Activated CD8-positive, alpha-beta T cell treated with anti-CD3 and anti-CD28 coated beads for 36 hours (primary cell): ENCODE results near the gene FIBCD1. TPM values are rescaled to one million over a fixed set of nuclear protein-coding genes. Genes with fewer than 3 reads are reported as not detected.

ENCODE experiments used
- ATAC-seq: fragments of 200-7000 bp; cut with Tn5 transposase; one replicate; pipeline ENCODE4 v1.10.0; 2021; ENCODE audit warnings: mild to moderate bottlenecking, moderate library complexity
- CTCF ChIA-PET: fragments of 350-600 bp; sonication (Branson Sonifier 250); formaldehyde crosslinking; loops from one replicate; lab custom pipeline; 2021; ENCODE audit warnings: antibody characterized with exemption; lab: Charles Lee
- POLR2A ChIA-PET: fragments of 350-600 bp; sonication (Branson Sonifier 250); formaldehyde crosslinking; loops from one replicate; lab custom pipeline; 2021; ENCODE audit warnings: antibody characterized with exemption; lab: Charles Lee
- DNase-seq: peaks from one replicate; pipeline ENCODE4 v3.0.0-alpha.2; 2020
- H3K27ac Mint-ChIP-seq: one replicate; pipeline ENCODE4 v1.8.0; 2021; ENCODE audit warnings: mild to moderate bottlenecking, mixed read lengths
- H3K27me3 Mint-ChIP-seq: one replicate; pipeline ENCODE4 v1.8.0; 2021; ENCODE audit warnings: mixed read lengths
- H3K36me3 Mint-ChIP-seq: one replicate; pipeline ENCODE4 v1.8.0; 2021; ENCODE audit warnings: low read depth, mixed read lengths
- H3K4me1 Mint-ChIP-seq: one replicate; pipeline ENCODE4 v1.8.0; 2021; ENCODE audit warnings: low read depth, mixed read lengths
- H3K4me3 Mint-ChIP-seq: one replicate; pipeline ENCODE4 v1.8.0; 2021; ENCODE audit warnings: mild to moderate bottlenecking, moderate library complexity, mixed read lengths
- H3K9me3 Mint-ChIP-seq: one replicate; pipeline ENCODE4 v1.8.0; 2021; ENCODE audit warnings: mixed read lengths
- intact Hi-C: fragments of 100-400 bp; cut with micrococcal nuclease; formaldehyde crosslinking; loops from one replicate; pipeline ENCODE4 v1.10.0; 2022
- total RNA-seq, 2 experiments: library from RNA; stranded (reverse); gene quantifications; one replicate each; pipeline ENCODE4 v1.2.3, GENCODE V29; 2021
- TF ChIP-seq, protein P1 (sequence below): fragments of 200-600 bp; IDR thresholded peaks from one replicate; pipeline ENCODE4 v1.8.0; 2022; ENCODE audit warnings: antibody characterized with exemption, mild to moderate bottlenecking

Gene FIBCD1, protein sequence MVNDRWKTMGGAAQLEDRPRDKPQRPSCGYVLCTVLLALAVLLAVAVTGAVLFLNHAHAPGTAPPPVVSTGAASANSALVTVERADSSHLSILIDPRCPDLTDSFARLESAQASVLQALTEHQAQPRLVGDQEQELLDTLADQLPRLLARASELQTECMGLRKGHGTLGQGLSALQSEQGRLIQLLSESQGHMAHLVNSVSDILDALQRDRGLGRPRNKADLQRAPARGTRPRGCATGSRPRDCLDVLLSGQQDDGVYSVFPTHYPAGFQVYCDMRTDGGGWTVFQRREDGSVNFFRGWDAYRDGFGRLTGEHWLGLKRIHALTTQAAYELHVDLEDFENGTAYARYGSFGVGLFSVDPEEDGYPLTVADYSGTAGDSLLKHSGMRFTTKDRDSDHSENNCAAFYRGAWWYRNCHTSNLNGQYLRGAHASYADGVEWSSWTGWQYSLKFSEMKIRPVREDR
- total RNA-seq = not detected

DNA sequence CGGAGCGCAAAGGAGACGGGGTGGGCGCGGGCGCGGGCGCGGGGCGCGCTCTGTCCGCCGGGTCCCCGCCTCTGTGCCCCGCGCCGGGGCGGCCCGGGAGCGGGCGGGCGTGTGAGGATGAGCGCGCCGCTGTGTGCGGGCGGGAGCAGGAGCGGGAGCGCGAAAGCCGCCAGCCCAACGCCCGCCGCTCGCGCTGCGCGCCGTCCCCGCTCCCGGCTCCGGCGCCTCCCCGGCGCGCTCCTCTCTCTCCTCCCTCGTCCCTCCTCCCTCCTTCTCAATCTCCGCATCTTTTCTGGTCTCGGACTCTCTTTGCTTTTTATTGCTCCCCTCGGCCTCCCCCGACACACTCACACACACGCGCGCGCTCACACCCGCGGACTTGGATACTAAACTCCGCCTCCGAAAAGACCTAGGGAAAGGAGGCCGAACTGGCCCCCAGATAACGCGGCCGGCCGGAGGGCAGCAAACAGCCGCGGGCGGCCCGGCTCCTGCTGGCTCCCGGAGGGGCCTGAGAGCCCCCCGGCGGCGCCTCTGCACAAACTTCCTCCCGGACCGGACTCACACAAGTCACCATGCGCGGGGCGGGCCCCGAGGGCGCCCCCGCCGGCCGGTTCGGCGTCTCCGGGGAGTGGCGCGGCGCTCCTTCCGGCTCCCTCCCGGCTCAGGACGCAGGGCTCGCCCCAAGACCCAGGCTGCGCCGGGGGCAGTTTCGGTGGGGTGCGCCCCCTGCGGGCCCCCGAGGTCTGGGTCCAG lies at the start of gene FIBCD1:
Gene FIBCD1, minus strand, starts transcription at position 596 of the 753 bp plus-strand sequence. CDS start 640 bp downstream, outside the sequence.
- H3K9me3 Mint-ChIP-seq = no peaks in the 10 kb centered on the region
- DNase-seq = peak; percentile 40
- intact Hi-C loops = loop anchor here (10.0 kb wide), 1 partner anchor 234 kb away; no protein-coding TSS in a partner anchor
- H3K36me3 Mint-ChIP-seq = no peaks in the 10 kb centered on the region
- POLR2A ChIA-PET = no interaction called here
- peak within 1 kb of the TSS; percentile 35 for H3K4me3 Mint-ChIP-seq
- peaks cover 45% of the 10 kb centered on the region for H3K27me3 Mint-ChIP-seq
- CTCF ChIA-PET = no interaction called here
- TF ChIP-seq, protein P1, sequence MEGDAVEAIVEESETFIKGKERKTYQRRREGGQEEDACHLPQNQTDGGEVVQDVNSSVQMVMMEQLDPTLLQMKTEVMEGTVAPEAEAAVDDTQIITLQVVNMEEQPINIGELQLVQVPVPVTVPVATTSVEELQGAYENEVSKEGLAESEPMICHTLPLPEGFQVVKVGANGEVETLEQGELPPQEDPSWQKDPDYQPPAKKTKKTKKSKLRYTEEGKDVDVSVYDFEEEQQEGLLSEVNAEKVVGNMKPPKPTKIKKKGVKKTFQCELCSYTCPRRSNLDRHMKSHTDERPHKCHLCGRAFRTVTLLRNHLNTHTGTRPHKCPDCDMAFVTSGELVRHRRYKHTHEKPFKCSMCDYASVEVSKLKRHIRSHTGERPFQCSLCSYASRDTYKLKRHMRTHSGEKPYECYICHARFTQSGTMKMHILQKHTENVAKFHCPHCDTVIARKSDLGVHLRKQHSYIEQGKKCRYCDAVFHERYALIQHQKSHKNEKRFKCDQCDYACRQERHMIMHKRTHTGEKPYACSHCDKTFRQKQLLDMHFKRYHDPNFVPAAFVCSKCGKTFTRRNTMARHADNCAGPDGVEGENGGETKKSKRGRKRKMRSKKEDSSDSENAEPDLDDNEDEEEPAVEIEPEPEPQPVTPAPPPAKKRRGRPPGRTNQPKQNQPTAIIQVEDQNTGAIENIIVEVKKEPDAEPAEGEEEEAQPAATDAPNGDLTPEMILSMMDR = peak; percentile 11
- H3K27ac Mint-ChIP-seq = no peak within 1 kb of the TSS
- peaks cover 7% of the 10 kb centered on the region for H3K4me1 Mint-ChIP-seq
- peak; percentile 41 for ATAC-seq

- Mint-ChIP-seq H3K27me3 (no peaks in the 10 kb centered on the region), H3K4me1 (no peaks in the 10 kb centered on the region), H3K27ac (no peak overlapping the region), H3K4me3 (no peak overlapping the region), H3K9me3 (no peaks in the 10 kb centered on the region), H3K36me3 (no peaks in the 10 kb centered on the region)
- ATAC-seq = no peak
- TF ChIP-seq, protein P1 = no peak
- intact Hi-C loops = no loop called here
- CTCF ChIA-PET = no interaction called here
- DNase-seq = no peak
- POLR2A ChIA-PET = no interaction called here
Observed at GRCh38 chr9:130988400-130988747, 49.3 kb upstream of the FIBCD1 start.

- Mint-ChIP-seq H3K27me3 (no peaks in the 10 kb centered on the region), H3K27ac (no peak overlapping the region), H3K9me3 (no peaks in the 10 kb centered on the region), H3K36me3 (no peaks in the 10 kb centered on the region), H3K4me1 (no peaks in the 10 kb centered on the region), H3K4me3 (no peak overlapping the region)
- ATAC-seq = no peak
- ChIA-PET POLR2A (no interaction called here), CTCF (interaction anchor here (1.5 kb wide), 1 partner anchor 58 kb away, joined by 3 read pairs; no protein-coding TSS in a partner anchor)
- TF ChIP-seq, protein P1 = no peak
- intact Hi-C loops = no loop called here
- no peak for DNase-seq
Observed at GRCh38 chr9:130987738-130988399, 48.8 kb upstream of the FIBCD1 start.

- Mint-ChIP-seq H3K27me3 (no peaks in the 10 kb centered on the region), H3K36me3 (no peaks in the 10 kb centered on the region), H3K27ac (no peak overlapping the region), H3K9me3 (no peaks in the 10 kb centered on the region), H3K4me1 (no peaks in the 10 kb centered on the region), H3K4me3 (no peak overlapping the region)
- POLR2A ChIA-PET = no interaction called here
- TF ChIP-seq, protein P1 = no peak
- no peak for DNase-seq
- intact Hi-C loops = no loop called here
- ATAC-seq = no peak
- CTCF ChIA-PET = interaction anchor here (1.5 kb wide), 1 partner anchor 59 kb away, joined by 3 read pairs; no protein-coding TSS in a partner anchor
Observed at GRCh38 chr9:130987054-130987453, 48.0 kb upstream of the FIBCD1 start.
